ENCODE data around the gene RPTOR. TPM values are rescaled to one million over a fixed set of nuclear protein-coding genes. Genes with fewer than 3 reads are reported as not detected.

Gene RPTOR
- total RNA-seq, 1 experiment from 2014 or later, result 25.1 TPM

- Mint-ChIP-seq H3K27ac (no peak overlapping the region), H3K9me3 (no peaks in the 10 kb centered on the region), H3K27me3 (ENCODE audit: low read depth) (no peaks in the 10 kb centered on the region; the same call in 1 of the 2 replicates), H3K4me1 (peaks cover 0 to 19% of the 10 kb centered on the region in 2 experiments; a peak in 3 of 4 replicates), H3K36me3 (ENCODE audit: insufficient read depth in 1 of 3, low read depth in 3 of 3) (no peaks in the 10 kb centered on the region; a peak in 4 of 7 replicates), H3K4me3 (no peak overlapping the region)
- no peak overlapping the region for H2BK120ac ChIP-seq (ENCODE audit: low read depth, low read length, poor library complexity, severe bottlenecking)
- H4K20me1 ChIP-seq (ENCODE audit: control insufficient read depth, insufficient read depth, insufficient read length), result peaks cover 4% of the 10 kb centered on the region
- no peak overlapping the region for H3T11ph ChIP-seq (ENCODE audit: low read length)
- TF ChIP-seq CTCF (conservative IDR thresholded peaks at IDR 0.05), result no peak
- WGBS (ENCODE audit: extremely low coverage, insufficient read length, low lambda C conversion rate), result no CpG with 5 or more reads among the region's 27 CpGs
- H3K14ac ChIP-seq (ENCODE audit: insufficient read depth, low read length), result no peak overlapping the region
- no peak overlapping the region for H2AK5ac ChIP-seq (ENCODE audit: insufficient read length, low read length)
- no peaks in the 10 kb centered on the region for H3K79me2 ChIP-seq (ENCODE audit: insufficient read depth, low read length)
- no peak overlapping the region for H2BK12ac ChIP-seq (ENCODE audit: insufficient read length, low read depth, low read length)
- no peak overlapping the region for H2BK15ac ChIP-seq (ENCODE audit: low read depth, low read length)
- H3K4me2 ChIP-seq (ENCODE audit: insufficient read depth, insufficient read length, low read length), result no peak overlapping the region
- H4K5ac ChIP-seq (ENCODE audit: insufficient read length, low read depth, low read length), result no peak overlapping the region
- no peak overlapping the region for H3K4ac ChIP-seq (ENCODE audit: low read depth, low read length)
- H3K27ac ChIP-seq (ENCODE audit: insufficient read length, low read depth, low read length), result no peak overlapping the region
- no peak overlapping the region for H3K23ac ChIP-seq (ENCODE audit: insufficient read length, low read depth, low read length)
- H2BK20ac ChIP-seq (ENCODE audit: low read depth, low read length, poor library complexity, severe bottlenecking), result no peak overlapping the region
- DNase-seq, result no peak
- no peak overlapping the region for H2AFZ ChIP-seq (ENCODE audit: low read length)
- no peak overlapping the region for H3K9ac ChIP-seq (ENCODE audit: extremely low read depth, insufficient read length, low read length)
- H3K79me1 ChIP-seq (ENCODE audit: insufficient read depth, low read depth, low read length, poor library complexity, severe bottlenecking), result no peaks in the 10 kb centered on the region
- no peak overlapping the region for H4K91ac ChIP-seq (ENCODE audit: insufficient read length, low read depth, low read length)
- peak overlapping the region; percentile 58 for H4K8ac ChIP-seq (replicated peaks; ENCODE audit: insufficient read length, low read depth, low read length)
- H3K18ac ChIP-seq (ENCODE audit: insufficient read length, low read depth, low read length), result no peak overlapping the region
- no peaks in the 10 kb centered on the region for H3K4me1 ChIP-seq (ENCODE audit: insufficient read depth, low read length)
- H3K27me3 ChIP-seq (ENCODE audit: insufficient read depth, low read length), result no peaks in the 10 kb centered on the region
- H3K23me2 ChIP-seq (ENCODE audit: insufficient read length, low read depth, low read length, poor library complexity, severe bottlenecking), result no peaks in the 10 kb centered on the region
- H3K56ac ChIP-seq (ENCODE audit: insufficient read length, low read depth, low read length), result no peak overlapping the region
- no peak overlapping the region for H2BK5ac ChIP-seq (ENCODE audit: insufficient read length, low read length)
- H3K9me3 ChIP-seq (ENCODE audit: control insufficient read depth, low read depth, low read length), result no peaks in the 10 kb centered on the region
Measured at GRCh38 chr17:80939151-80940145, 394.8 kb downstream of the RPTOR start.

Data from H9 (cell line).